Activated CD4-positive, alpha-beta memory T cell treated with anti-CD3 and anti-CD28 coated beads for 36 hours (primary cell): ENCODE measurements around the gene RAET1G. TPM values are rescaled to one million over a fixed set of nuclear protein-coding genes. Genes with fewer than 3 reads are reported as not detected.
"Not testable (repeated sequence)": the region's sequence is repeated elsewhere in the genome, so short reads cannot be mapped to it uniquely, and the experiment has no call there.

ENCODE experiments used
- CTCF ChIA-PET: fragments of 350-600 bp; sonication (Branson Sonifier 250); formaldehyde crosslinking; loops from one replicate; lab custom pipeline; 2021; ENCODE audit warnings: antibody characterized with exemption, inconsistent platforms; lab: Charles Lee
- POLR2A ChIA-PET: fragments of 350-600 bp; sonication (Branson Sonifier 250); formaldehyde crosslinking; loops from one replicate; lab custom pipeline; 2021; ENCODE audit warnings: antibody characterized with exemption; lab: Charles Lee
- DNase-seq: peaks from one replicate; pipeline ENCODE4 v3.0.0-alpha.2; 2020
- H3K27ac Mint-ChIP-seq: one replicate; pipeline ENCODE4 v1.8.0; 2021; ENCODE audit warnings: mixed read lengths
- H3K27me3 Mint-ChIP-seq: one replicate; pipeline ENCODE4 v1.8.0; 2021; ENCODE audit warnings: mixed read lengths
- H3K36me3 Mint-ChIP-seq: one replicate; pipeline ENCODE4 v1.8.0; 2021; ENCODE audit warnings: mixed read lengths
- H3K4me1 Mint-ChIP-seq: one replicate; pipeline ENCODE4 v1.8.0; 2021; ENCODE audit warnings: low read depth, mixed read lengths
- H3K4me3 Mint-ChIP-seq: one replicate; pipeline ENCODE4 v1.8.0; 2021; ENCODE audit warnings: mild to moderate bottlenecking, mixed read lengths
- H3K9me3 Mint-ChIP-seq: one replicate; pipeline ENCODE4 v1.8.0; 2021; ENCODE audit warnings: mixed read lengths
- intact Hi-C: fragments of 100-400 bp; cut with micrococcal nuclease; formaldehyde crosslinking; loops from one replicate; pipeline ENCODE4 v1.15.1; 2023
- total RNA-seq, 2 experiments: library from RNA; stranded (reverse); gene quantifications; one replicate each; pipeline ENCODE4 v1.2.3, GENCODE V29; 2021

RAET1G gene
- total RNA-seq, 2 experiments from 2014 or later, result not detected

DNA sequence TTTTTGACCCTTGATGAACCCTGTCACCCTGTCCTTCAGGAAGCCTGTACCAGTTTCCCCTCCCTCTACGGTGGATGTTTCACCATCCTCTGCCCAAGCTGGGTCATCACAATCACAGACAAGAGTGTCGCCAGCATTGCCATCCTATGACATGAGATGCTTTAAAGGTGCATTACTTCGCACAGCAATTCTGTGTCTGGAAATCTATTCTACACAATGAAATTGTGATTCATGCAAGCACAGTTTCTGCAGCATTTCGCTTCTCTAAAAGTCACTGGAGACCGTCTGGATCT lies 16.4 kb upstream of the RAET1G start:
- Mint-ChIP-seq H3K36me3 (no peaks in the 10 kb centered on the region), H3K27me3 (peaks cover 69% of the 10 kb centered on the region), H3K27ac (no peak overlapping the region), H3K9me3 (no peaks in the 10 kb centered on the region), H3K4me3 (peak overlapping the region; percentile 63), H3K4me1 (peaks cover 43% of the 10 kb centered on the region)
- intact Hi-C loops, result no loop called here
- ChIA-PET POLR2A (no interaction called here), CTCF (interaction anchor here (1.5 kb wide), 1 partner anchor 77 kb away, joined by 3 read pairs; no protein-coding TSS in a partner anchor)
- no peak for DNase-seq

GRCh38 chr6:149938571-149939355 lies 15.8 kb upstream of the RAET1G start:
- peaks cover 74% of the 10 kb centered on the region for H3K27me3 Mint-ChIP-seq
- H3K27ac Mint-ChIP-seq, result peak overlapping the region; percentile 28

GRCh38 chr6:149938013-149938570 lies 15.2 kb upstream of the RAET1G start:
- H3K36me3 Mint-ChIP-seq, H3K9me3 Mint-ChIP-seq, DNase-seq, H3K27ac Mint-ChIP-seq, intact Hi-C loops: not testable (repeated sequence)
- ChIA-PET POLR2A (interaction anchor here (0.7 kb wide), 1 partner anchor 133 kb away, joined by 3 read pairs; no protein-coding TSS in a partner anchor), CTCF (interaction anchor here (1.5 kb wide), 1 partner anchor 78 kb away, joined by 3 read pairs; no protein-coding TSS in a partner anchor)
- Mint-ChIP-seq H3K4me3 (peak overlapping the region; percentile 48), H3K4me1 (peaks cover 45% of the 10 kb centered on the region), H3K27me3 (peaks cover 80% of the 10 kb centered on the region)

More at GRCh38 chr6:149938571-149939355, 15.8 kb upstream of the RAET1G start:
- Mint-ChIP-seq H3K9me3 (no peaks in the 10 kb centered on the region), H3K4me3 (peak overlapping the region; percentile 63), H3K4me1 (peaks cover 45% of the 10 kb centered on the region), H3K36me3 (no peaks in the 10 kb centered on the region)
- intact Hi-C loops, result no loop called here
- POLR2A ChIA-PET, result interaction anchor here (0.7 kb wide), 1 partner anchor 132 kb away, joined by 3 read pairs; no protein-coding TSS in a partner anchor
- peak; percentile 62 for DNase-seq
- CTCF ChIA-PET, result interaction anchor here (1.5 kb wide), 1 partner anchor 78 kb away, joined by 3 read pairs; no protein-coding TSS in a partner anchor

GRCh38 chr6:149936743-149937142 lies 13.8 kb upstream of the RAET1G start:
- Mint-ChIP-seq H3K4me1 (peaks cover 38% of the 10 kb centered on the region), H3K9me3 (no peaks in the 10 kb centered on the region), H3K4me3 (no peak overlapping the region), H3K36me3 (no peaks in the 10 kb centered on the region), H3K27ac (no peak overlapping the region), H3K27me3 (peaks cover 80% of the 10 kb centered on the region)
- intact Hi-C loops, result no loop called here
- ChIA-PET POLR2A (no interaction called here), CTCF (interaction anchor here (2.8 kb wide), 1 partner anchor 80 kb away, joined by 28 read pairs; no protein-coding TSS in a partner anchor)
- no peak for DNase-seq

GRCh38 chr6:149935668-149936067 lies 12.7 kb upstream of the RAET1G start:
- peaks cover 33% of the 10 kb centered on the region for H3K4me1 Mint-ChIP-seq
- H3K36me3 Mint-ChIP-seq, result no peaks in the 10 kb centered on the region
- H3K9me3 Mint-ChIP-seq, result no peaks in the 10 kb centered on the region
- no peak overlapping the region for H3K4me3 Mint-ChIP-seq
- POLR2A ChIA-PET, result interaction anchor here (0.6 kb wide), 1 partner anchor 90 kb away, joined by 3 read pairs; no protein-coding TSS in a partner anchor
- peaks cover 82% of the 10 kb centered on the region for H3K27me3 Mint-ChIP-seq
- CTCF ChIA-PET, result interaction anchor here (1.1 to 2.8 kb wide), 2 partner anchors 17 to 81 kb away, joined by 3 to 28 read pairs; no protein-coding TSS in a partner anchor
- DNase-seq, result no peak
- intact Hi-C loops, result loop anchor here (2.0 kb wide), 1 partner anchor 877 kb away; no protein-coding TSS in a partner anchor
- no peak overlapping the region for H3K27ac Mint-ChIP-seq

DNA sequence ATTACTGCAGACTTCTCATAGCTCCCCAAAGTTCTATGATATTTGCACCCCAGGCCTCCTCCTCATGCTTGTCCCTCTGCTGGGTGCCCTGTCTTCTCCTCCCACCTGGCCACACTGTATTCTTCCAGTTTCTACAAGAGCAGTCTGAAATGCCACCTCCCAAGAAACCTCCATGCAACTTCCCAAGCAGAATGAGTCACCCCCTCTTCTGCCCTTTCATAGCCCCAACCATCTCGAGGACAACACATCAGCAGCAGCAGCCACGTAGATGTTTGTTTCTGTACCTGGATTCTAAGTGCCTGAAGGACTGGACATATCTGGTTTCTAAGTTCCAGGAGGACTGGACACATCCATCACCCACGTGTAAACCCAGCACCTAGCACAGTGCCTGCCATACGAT lies 12.3 kb upstream of the RAET1G start:
- Mint-ChIP-seq H3K9me3 (no peaks in the 10 kb centered on the region), H3K4me3 (no peak overlapping the region), H3K4me1 (peaks cover 29% of the 10 kb centered on the region), H3K36me3 (no peaks in the 10 kb centered on the region), H3K27ac (no peak overlapping the region), H3K27me3 (peaks cover 82% of the 10 kb centered on the region)
- POLR2A ChIA-PET, result interaction anchor here (0.6 kb wide), 1 partner anchor 90 kb away, joined by 3 read pairs; no protein-coding TSS in a partner anchor
- CTCF ChIA-PET, result interaction anchor here (0.5 to 2.8 kb wide), 3 partner anchors 17 to 412 kb away, joined by 3 to 28 read pairs (median 3); no protein-coding TSS in a partner anchor
- no peak for DNase-seq
- intact Hi-C loops, result loop anchor here (2.0 kb wide), 1 partner anchor 878 kb away; no protein-coding TSS in a partner anchor

DNA sequence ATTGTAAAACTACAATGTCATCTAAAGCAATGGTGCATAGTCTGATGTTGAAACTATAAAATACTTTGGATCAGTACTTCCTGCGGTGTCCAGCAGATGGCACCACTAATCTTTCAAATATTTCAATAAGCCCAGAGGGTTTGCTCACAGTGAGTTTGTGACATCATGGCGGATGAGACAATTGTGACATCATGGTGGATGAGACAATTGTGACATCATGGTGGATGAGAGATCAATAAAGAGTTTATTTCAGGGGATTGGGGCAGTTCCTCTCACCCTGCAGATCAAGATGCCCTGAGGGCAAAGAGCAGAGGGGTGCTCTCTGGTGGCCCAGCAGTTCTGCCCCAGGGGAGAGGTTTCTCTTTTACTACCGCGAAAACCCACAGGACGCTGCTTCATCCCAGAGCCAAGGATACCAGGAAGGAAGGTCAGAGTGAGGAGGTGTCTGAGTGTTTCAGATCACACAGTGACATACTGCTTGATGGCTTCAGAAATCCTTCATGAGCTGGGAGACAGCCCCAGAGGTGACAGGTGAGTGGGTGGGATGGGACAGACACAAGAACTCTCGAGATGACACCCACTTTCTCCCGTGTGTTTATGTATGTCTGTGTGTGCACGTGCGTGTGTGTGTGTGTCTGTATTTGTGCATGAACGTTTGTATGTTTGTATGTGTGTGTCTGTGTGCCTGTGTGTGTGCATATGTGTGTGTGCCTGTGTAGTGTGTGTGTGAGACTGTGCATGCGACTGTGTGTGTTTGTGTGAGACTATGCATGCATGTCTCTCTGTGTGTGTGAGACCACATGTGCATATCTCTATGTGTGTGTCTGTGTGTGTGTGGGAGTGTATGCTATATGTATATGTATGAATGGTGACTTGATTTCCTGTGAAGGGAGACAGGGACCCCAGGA lies 11.6 kb upstream of the RAET1G start:
- Mint-ChIP-seq H3K4me1 (peaks cover 22% of the 10 kb centered on the region), H3K36me3 (no peaks in the 10 kb centered on the region), H3K4me3 (no peak overlapping the region), H3K9me3 (no peaks in the 10 kb centered on the region), H3K27ac (peak overlapping the region; percentile 49), H3K27me3 (peaks cover 82% of the 10 kb centered on the region)
- ChIA-PET POLR2A (no interaction called here), CTCF (interaction anchor here (0.5 to 2.8 kb wide), 3 partner anchors 18 to 413 kb away, joined by 3 to 28 read pairs (median 3); no protein-coding TSS in a partner anchor)
- DNase-seq, result peak; percentile 76
- intact Hi-C loops, result loop anchor here (1.0 to 2.0 kb wide), 3 partner anchors 82 to 878 kb away; partner anchors contain the start of gene ULBP3

DNA sequence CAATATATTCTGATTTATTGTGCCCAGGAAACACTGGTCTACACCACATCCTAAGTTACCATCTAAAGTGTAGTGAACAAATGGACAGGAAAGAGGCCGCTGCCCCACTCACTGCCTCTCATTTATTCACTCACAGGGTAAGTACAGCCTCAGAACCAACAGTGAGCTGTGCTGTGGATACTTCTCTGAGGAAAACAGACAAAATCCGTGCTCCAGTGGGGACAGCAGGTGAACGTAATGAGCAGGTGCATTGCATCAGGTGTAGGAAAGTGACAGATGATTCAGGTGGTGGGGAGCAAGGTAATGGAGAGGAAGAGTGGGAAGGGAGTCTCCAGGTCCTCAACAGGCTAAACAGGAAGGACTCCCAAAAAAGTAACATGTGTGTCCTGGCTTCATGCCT lies 10.5 kb upstream of the RAET1G start:
- DNase-seq, result no peak
- H3K4me1 Mint-ChIP-seq, result peaks cover 12% of the 10 kb centered on the region
- intact Hi-C loops, result no loop called here
- H3K36me3 Mint-ChIP-seq, result no peaks in the 10 kb centered on the region
- ChIA-PET POLR2A (no interaction called here), CTCF (interaction anchor here (1.1 kb wide), 2 partner anchors 76 to 83 kb away, joined by 3 to 7 read pairs; no protein-coding TSS in a partner anchor)
- H3K27ac Mint-ChIP-seq, result no peak overlapping the region
- no peaks in the 10 kb centered on the region for H3K9me3 Mint-ChIP-seq
- H3K4me3 Mint-ChIP-seq, result no peak overlapping the region
- peaks cover 83% of the 10 kb centered on the region for H3K27me3 Mint-ChIP-seq

DNA sequence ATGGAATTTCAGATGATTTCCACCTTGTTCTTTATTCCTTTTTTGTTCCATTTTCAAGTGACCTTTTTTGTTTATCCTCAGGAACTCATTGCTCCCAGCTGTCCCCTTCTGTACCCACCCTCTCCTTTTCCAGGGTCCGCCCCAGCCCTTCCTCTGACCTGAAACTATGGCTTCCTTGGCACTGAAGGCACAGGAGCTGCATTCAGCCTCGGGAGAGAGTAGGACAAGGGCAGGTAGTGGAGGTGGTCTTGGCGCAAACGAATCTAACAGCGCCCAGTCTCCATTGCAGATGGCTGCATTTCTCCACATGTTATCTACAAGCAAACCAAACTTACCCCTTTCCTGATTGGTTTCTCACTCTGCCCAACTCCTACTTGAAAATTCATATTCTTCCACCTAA lies 10.1 kb upstream of the RAET1G start:
- Mint-ChIP-seq H3K27me3 (peaks cover 84% of the 10 kb centered on the region), H3K4me1 (peaks cover 8% of the 10 kb centered on the region), H3K36me3 (no peaks in the 10 kb centered on the region), H3K9me3 (no peaks in the 10 kb centered on the region), H3K27ac (no peak overlapping the region), H3K4me3 (no peak overlapping the region)
- CTCF ChIA-PET, result interaction anchor here (1.1 kb wide), 2 partner anchors 77 to 83 kb away, joined by 3 to 7 read pairs; no protein-coding TSS in a partner anchor
- POLR2A ChIA-PET, result no interaction called here
- intact Hi-C loops, result no loop called here
- DNase-seq, result no peak

- H3K4me1 Mint-ChIP-seq, result peaks cover 9% of the 10 kb centered on the region
- ChIA-PET POLR2A (no interaction called here), CTCF (interaction anchor here (0.9 kb wide), 1 partner anchor 85 kb away, joined by 4 read pairs; no protein-coding TSS in a partner anchor)
- no peaks in the 10 kb centered on the region for H3K36me3 Mint-ChIP-seq
- H3K27me3 Mint-ChIP-seq, result peaks cover 82% of the 10 kb centered on the region
- no peak for DNase-seq
- H3K27ac Mint-ChIP-seq, result no peak overlapping the region
- H3K4me3 Mint-ChIP-seq, result no peak overlapping the region
- H3K9me3 Mint-ChIP-seq, result no peaks in the 10 kb centered on the region
- intact Hi-C loops, result no loop called here
These were observed 8.6 kb upstream of the RAET1G start for GRCh38 chr6:149931501-149931900.

GRCh38 chr6:149929422-149929821 lies 6.5 kb upstream of the RAET1G start:
- H3K27me3 Mint-ChIP-seq, result peaks cover 79% of the 10 kb centered on the region
- peaks cover 10% of the 10 kb centered on the region for H3K4me1 Mint-ChIP-seq
- no peaks in the 10 kb centered on the region for H3K36me3 Mint-ChIP-seq
- no peak overlapping the region for H3K4me3 Mint-ChIP-seq
- CTCF ChIA-PET, result interaction anchor here (1.0 to 2.5 kb wide), 3 partner anchors 78 to 90 kb away, joined by 3 to 8 read pairs (median 3); no protein-coding TSS in a partner anchor
- H3K9me3 Mint-ChIP-seq, result no peaks in the 10 kb centered on the region
- intact Hi-C loops, result loop anchor here (5.0 kb wide), 1 partner anchor 362 kb away; the partner anchor contains the start of gene GINM1
- POLR2A ChIA-PET, result no interaction called here
- no peak for DNase-seq
- no peak overlapping the region for H3K27ac Mint-ChIP-seq
